Left renal cortex interstitium (tissue), 4 donors: ENCODE results near the gene SND1. TPM values are rescaled to one million over a fixed set of nuclear protein-coding genes. Genes with fewer than 3 reads are reported as not detected.

ENCODE experiments used
- DNase-seq, 4 donors: peaks; one replicate each; pipeline ENCODE4 v3.0.0-alpha.2; 2013; ENCODE audit warnings: low read depth in 4 of 4, low spot score in 2 of 4, missing footprints in 1 of 4
- polyA plus RNA-seq, 4 donors: library from polyadenylated mRNA; unstranded; fragments of 120-200 nt; gene quantifications; one replicate each; pipeline ENCODE4 v1.2.1, GENCODE V29; 2013; ENCODE audit not compliant: insufficient read length in 4 of 4

Gene SND1
- polyA plus RNA-seq, 4 donors: 133 to 165 (median 139) TPM

- DNase-seq: no peak
Measured at GRCh38 chr7:127884066-127884559, 232.1 kb downstream of the SND1 start.

GRCh38 chr7:127885222-127885772 lies 233.3 kb downstream of the SND1 start:
- DNase-seq: no peak

- no peak for DNase-seq
Measured at GRCh38 chr7:127885843-127886242, 233.8 kb downstream of the SND1 start.

- no peak for DNase-seq
Measured at GRCh38 chr7:127886248-127886647, 234.3 kb downstream of the SND1 start.

DNA sequence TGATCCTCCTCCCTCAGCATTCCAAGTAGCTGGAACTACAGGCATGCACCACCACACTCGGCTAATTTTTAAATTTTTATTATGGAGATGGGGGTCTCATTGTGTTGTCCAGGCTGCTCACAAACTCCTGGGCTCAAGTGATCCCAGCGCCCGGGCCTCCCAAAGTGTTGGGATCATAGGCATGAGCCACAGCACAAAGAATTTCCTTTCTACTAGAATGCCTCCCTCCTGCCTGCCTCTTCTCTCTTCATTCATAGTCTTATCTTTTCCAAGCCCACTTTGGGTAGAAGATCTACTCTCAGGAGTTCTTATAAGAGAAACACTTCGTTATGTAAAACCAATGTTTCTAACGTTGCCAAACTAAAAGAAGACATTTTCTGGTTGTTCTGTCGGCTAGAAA lies 235.1 kb downstream of the SND1 start:
- DNase-seq: no peak

DNA sequence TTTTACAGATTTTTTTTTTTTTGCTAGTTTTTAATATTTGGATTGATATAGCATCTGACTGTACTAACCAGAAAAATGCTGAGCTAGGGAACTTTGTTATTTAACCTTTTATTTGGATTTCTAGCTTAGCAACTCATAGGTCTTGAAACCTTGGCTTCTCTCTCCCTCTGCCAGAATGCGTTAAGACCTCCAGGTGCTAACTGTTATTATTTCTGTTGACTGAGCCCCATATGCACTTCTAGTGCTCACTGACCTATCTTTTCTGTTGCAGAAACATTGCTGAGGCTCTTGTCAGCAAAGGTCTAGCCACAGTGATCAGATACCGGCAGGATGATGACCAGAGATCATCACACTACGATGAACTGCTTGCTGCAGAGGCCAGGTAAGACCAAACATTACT lies 235.6 kb downstream of the SND1 start:
- no peak for DNase-seq

DNA sequence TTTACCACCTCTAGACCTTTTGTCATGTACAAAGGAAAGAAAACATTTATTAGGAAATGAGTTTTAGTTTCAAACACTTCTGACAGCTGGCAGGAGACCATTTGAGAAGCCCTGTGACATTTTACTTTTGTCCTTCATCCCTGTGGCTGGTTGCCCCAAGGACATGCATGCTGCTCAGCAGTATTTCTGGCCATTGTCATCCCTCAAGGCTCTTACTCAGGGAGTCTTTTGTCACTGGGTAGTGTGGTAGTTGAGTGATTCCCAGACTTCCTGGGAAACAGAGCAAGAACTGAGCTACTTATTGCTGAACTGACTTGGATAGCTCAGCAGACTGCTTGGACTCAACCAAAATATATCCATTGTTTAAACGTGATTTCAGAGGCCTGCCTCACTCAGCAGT lies 236.4 kb downstream of the SND1 start:
- no peak for DNase-seq

GRCh38 chr7:127888825-127889224 lies 236.8 kb downstream of the SND1 start:
- DNase-seq: no peak

DNA sequence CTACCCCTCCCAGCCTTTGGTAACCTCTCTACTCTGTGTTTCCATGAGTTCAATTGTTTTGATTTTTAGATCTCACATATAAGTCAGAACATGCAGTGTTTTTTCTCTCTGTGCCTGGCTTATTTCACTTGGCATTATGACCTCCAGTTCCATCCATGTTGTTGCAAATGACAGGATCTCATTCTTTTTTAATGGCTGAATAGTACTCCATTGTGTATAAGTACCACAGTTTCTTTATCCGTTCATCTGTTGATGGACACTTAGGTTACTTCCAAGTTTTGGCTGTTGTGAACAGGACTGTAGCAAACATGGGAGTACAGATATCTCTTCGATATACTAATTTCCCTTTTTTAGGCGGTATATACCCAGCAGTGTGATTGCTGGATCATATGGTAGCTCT lies 237.7 kb downstream of the SND1 start:
- DNase-seq: no peak

- DNase-seq: no peak
Measured at GRCh38 chr7:127890726-127891125, 238.7 kb downstream of the SND1 start.

GRCh38 chr7:127891144-127891543 lies 239.2 kb downstream of the SND1 start:
- no peak for DNase-seq

DNA sequence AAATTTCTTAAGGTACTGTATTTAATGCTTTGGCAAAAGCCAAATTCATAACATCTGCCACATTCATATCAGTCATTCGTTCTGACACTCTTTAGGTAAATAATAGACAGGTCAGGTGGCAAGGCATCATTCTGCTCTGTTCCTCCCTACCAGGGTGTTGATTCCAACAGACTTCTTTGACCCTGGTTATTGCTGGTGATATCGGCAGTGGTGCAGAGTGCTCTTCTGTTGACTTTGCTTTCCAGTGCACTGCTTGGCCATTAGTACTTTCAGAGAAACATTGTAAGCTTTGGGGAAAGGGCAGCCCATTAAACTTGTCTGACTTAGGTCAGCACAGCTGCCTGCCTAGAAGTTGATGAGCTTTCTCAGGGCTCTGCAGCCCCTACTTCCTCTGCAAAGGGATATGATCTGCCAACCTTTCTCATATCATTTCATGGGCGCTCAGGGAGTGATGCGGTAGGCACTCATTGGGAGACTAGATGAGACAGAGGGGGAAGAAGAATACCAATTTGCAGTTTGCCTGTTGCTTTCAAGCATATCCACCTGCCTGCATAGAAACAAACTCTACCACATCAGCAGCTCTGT lies 240.0 kb downstream of the SND1 start:
- no peak for DNase-seq

DNA sequence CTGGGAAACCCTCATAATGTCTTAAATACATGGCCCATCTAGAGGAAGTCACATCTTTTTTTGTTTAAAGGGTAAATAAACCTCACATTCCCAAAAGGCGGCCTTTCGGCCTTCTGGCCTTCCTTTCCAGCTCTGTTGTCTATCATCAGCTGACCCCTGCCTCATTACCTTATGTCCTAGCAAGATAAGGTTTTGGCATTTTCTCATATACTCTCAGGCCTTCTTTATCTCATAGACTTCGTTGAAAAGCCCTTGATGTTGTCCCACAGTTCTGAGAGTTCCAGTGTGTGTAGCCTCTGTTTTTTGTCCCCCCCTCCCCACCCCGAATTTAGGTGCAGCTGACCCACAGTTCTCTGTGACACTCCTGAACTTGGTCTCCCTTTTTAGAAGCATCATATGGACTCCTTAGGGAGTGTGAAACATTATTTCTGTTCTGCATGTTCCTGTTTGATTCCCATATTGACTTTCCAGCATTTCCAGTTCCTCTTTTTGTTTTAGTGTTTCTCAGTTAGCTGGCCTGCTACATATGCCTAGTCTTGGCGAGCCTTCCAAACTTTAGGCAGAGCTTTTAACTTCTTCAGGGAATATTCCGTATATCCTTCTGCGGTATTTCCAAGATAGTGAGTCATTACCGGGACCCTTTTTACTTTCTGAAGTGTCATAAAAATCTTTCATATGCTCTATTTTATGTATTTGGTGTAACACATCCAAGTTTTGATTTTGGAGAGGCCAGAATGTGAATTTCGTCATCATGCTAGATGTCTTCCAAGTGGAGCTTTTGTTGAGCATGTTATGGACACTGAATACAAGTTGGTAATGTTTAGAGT lies 240.7 kb downstream of the SND1 start:
- no peak for DNase-seq

DNA sequence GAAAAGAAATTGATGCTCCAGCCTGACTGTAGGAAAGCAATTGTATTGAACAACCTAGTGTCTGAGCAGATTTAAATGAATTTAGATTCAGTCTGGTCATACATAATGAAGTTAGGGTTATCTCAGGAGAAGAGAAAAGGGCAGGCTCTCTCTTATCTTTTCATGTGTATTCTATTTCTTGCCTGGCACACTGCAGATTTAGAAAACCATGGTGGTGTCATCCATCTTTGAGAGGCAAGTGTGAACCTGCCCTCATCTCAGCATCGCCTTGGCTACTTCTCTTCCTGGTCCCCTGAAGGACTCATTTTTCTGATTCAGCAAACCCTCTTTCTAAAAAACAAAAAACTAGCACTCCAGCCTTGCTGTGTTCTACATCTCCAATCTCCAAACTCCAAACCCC lies 241.6 kb downstream of the SND1 start:
- no peak for DNase-seq

- DNase-seq: no peak
Measured at GRCh38 chr7:127894588-127894987, 242.6 kb downstream of the SND1 start.

DNA sequence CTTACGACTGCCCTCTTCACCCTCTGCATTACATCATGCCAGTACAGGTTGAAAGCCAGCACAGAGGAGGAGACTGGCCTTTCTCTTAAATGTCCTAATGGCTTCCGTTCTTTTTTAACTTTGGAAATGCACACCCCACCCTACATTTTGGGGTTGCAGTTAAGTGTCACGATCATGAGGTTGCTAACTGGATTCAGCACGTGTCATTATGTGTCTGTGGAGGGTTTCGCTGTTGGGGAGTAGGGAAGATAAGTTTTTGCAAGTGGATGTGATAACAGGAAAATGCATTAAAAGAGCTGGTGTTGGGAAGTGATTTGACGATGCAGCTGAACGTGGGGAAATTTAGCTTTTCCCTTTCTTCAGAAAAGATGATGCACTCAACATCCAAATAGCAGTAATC lies 243.4 kb downstream of the SND1 start:
- no peak for DNase-seq

DNA sequence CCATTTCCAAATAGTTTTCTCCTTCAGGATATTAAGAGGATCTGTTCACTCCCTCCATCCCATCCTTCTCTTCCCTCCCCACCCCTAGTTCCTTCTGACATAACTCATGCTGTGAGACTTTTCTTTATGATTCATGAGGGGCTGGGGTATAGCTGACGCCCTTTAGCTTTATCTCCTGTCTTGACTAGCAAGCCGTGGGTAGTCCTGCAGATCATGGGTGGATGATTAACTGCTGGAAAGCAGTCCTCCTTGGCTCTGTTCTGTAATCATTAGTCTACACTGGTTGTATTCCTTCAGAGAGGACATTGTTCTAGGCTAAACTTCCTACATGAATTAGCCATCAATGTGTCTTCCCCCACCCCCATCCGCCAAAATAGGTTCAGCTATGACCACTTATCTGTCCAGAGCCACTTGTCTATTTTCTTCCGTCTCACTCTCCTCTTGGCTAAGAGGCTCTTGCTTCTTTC lies 243.9 kb downstream of the SND1 start:
- no peak for DNase-seq

- no peak for DNase-seq
Measured at GRCh38 chr7:127896659-127897058, 244.7 kb downstream of the SND1 start.

- DNase-seq: no peak
Measured at GRCh38 chr7:127897704-127898454, 245.9 kb downstream of the SND1 start.

GRCh38 chr7:127899411-127899810 lies 247.4 kb downstream of the SND1 start:
- DNase-seq: no peak

GRCh38 chr7:127900141-127900540 lies 248.1 kb downstream of the SND1 start:
- DNase-seq: no peak
